Endothelial cell of umbilical vein (primary cell): ENCODE results near the gene CABCOCO1. TPM values are rescaled to one million over a fixed set of nuclear protein-coding genes. Genes with fewer than 3 reads are reported as not detected.

Experiments used
- BruUV-seq: library from RNA; stranded (reverse); fragments of 400-500 nt; replicated peaks from 2 replicates; lab custom pipeline; 2021; lab: Mats Ljungman, UMichigan
- CTCF ChIA-PET: fragments of 300-600, 350-600 bp; sonication (Branson Sonifier 250); formaldehyde crosslinking; loops from one replicate; lab custom pipeline; 2021; ENCODE audit warnings: antibody characterized with exemption, inconsistent platforms; lab: Charles Lee
- POLR2A ChIA-PET: fragments of 300-600, 350-600 bp; sonication (Branson Sonifier 250); formaldehyde crosslinking; loops from one replicate; lab custom pipeline; 2021; ENCODE audit warnings: antibody characterized with exemption, inconsistent platforms; lab: Charles Lee
- DNase-seq: peaks from one replicate; pipeline ENCODE4 v3.0.0-alpha.2; 2011; ENCODE audit warnings: low read depth, low spot score
- FAIRE-seq: peaks from 2 replicates; lab custom pipeline; 2011; peaks lifted over from hg19 to GRCh38; lab: Jason Lieb, UNC
- H2AFZ ChIP-seq: 2 replicates; pipeline ENCODE4 v1.6.0; 2012; ENCODE audit warnings: low read depth, low read length, control low read depth, inconsistent platforms
- H3K27ac ChIP-seq: 2 replicates; pipeline ENCODE4 v1.5.1; 2011; ENCODE audit warnings: low read depth, mild to moderate bottlenecking, control low read depth, low read length, moderate library complexity; ENCODE audit not compliant: insufficient read depth
- H3K27me3 ChIP-seq, 2 experiments: 2 replicates each; pipeline versions ENCODE4 v1.6.0 to v1.6.1; 2011; ENCODE audit warnings: low read length in 2 of 2, mixed read lengths in 1 of 2; ENCODE audit not compliant: control insufficient read depth in 2 of 2, insufficient read depth in 2 of 2
- H3K36me3 ChIP-seq, 2 experiments: 2 replicates in 1 of 2; 3 replicates in 1 of 2; pipeline ENCODE4 v1.5.1; 2011; ENCODE audit warnings: low read length in 2 of 2, mild to moderate bottlenecking in 1 of 2, moderate library complexity in 1 of 2; ENCODE audit not compliant: control insufficient read depth in 2 of 2, insufficient read depth in 2 of 2; ENCODE audit errors: extremely low read depth in 1 of 2
- H3K4me1 ChIP-seq: 3 replicates; pipeline ENCODE4 v1.5.1; 2011; ENCODE audit warnings: mild to moderate bottlenecking, low read length; ENCODE audit not compliant: control insufficient read depth, insufficient read depth; ENCODE audit errors: extremely low read depth
- H3K4me2 ChIP-seq: 2 replicates; pipeline ENCODE4 v1.6.1; 2011; ENCODE audit warnings: low read length, control low read depth, mixed read lengths; ENCODE audit not compliant: insufficient read depth
- H3K4me3 ChIP-seq, 3 experiments: fragments of 200-600 bp in 1 of 3; sonication (generic), shearing (Covaris generic) in 1 of 3; replicated peaks in 1 of 3; 2 replicates each; pipeline ENCODE4 v1.5.1; 2011 to 2016; ENCODE audit warnings: control low read depth in 3 of 3, low read length in 3 of 3, mild to moderate bottlenecking in 2 of 3, inconsistent platforms in 1 of 3, low read depth in 1 of 3, moderate library complexity in 1 of 3; ENCODE audit not compliant: insufficient read depth in 1 of 3
- H3K79me2 ChIP-seq: 2 replicates; pipeline ENCODE4 v1.6.0; 2012; ENCODE audit warnings: low read length, inconsistent platforms; ENCODE audit not compliant: control insufficient read depth, insufficient read depth
- H3K9ac ChIP-seq: replicated peaks from 2 replicates; pipeline ENCODE3; 2011; ENCODE audit warnings: low read length, control low read depth; ENCODE audit not compliant: insufficient read depth; ENCODE audit errors: extremely low read depth
- H3K9me1 ChIP-seq: replicated peaks from 3 replicates; pipeline ENCODE4 v1.6.0; 2011; ENCODE audit warnings: mild to moderate bottlenecking, low read length; ENCODE audit not compliant: control insufficient read depth, insufficient read depth; ENCODE audit errors: extremely low read depth
- H3K9me3 ChIP-seq: replicated peaks from 2 replicates; pipeline ENCODE4 v1.5.1; 2012; ENCODE audit warnings: low read length, inconsistent platforms; ENCODE audit not compliant: control insufficient read depth, insufficient read depth
- H4K20me1 ChIP-seq: replicated peaks from 2 replicates; pipeline ENCODE3; 2011; ENCODE audit warnings: mild to moderate bottlenecking, low read length; ENCODE audit not compliant: control insufficient read depth, insufficient read depth; ENCODE audit errors: extremely low read depth
- EZH2 ChIP-seq: IDR thresholded peaks from 2 replicates; pipeline ENCODE4 v1.6.1; 2012; ENCODE audit warnings: borderline replicate concordance, low read depth, mild to moderate bottlenecking, moderate library complexity, low read length, inconsistent platforms; ENCODE audit not compliant: severe bottlenecking
- FOS ChIP-seq: IDR thresholded peaks from 2 replicates; pipeline ENCODE4 v1.6.1; 2011; ENCODE audit warnings: mild to moderate bottlenecking, low read length, moderate library complexity, borderline replicate concordance; ENCODE audit not compliant: insufficient read depth
- GATA2 ChIP-seq: IDR thresholded peaks from 2 replicates; pipeline ENCODE4 v1.7.0; 2011; ENCODE audit warnings: low read depth, mild to moderate bottlenecking, moderate library complexity, mixed read lengths, low read length; ENCODE audit not compliant: insufficient read length, insufficient read depth
- JUN ChIP-seq: IDR thresholded peaks from 2 replicates; pipeline ENCODE4 v1.6.1; 2011; ENCODE audit warnings: borderline replicate concordance, low read depth; ENCODE audit not compliant: insufficient read length, insufficient read depth
- MYC ChIP-seq: IDR thresholded peaks from one replicate; pipeline ENCODE4 v1.6.1; 2011; ENCODE audit warnings: mild to moderate bottlenecking, low read depth, low read length
- POLR2A ChIP-seq: IDR thresholded peaks from 2 replicates; pipeline ENCODE4 v1.6.1; 2012; ENCODE audit warnings: low read depth, mild to moderate bottlenecking, control low read depth, low read length
- POLR2AphosphoS5 ChIP-seq: IDR thresholded peaks from 2 replicates; pipeline ENCODE4 v1.6.1; 2012; ENCODE audit warnings: low read depth, mild to moderate bottlenecking, control low read depth, low read length, moderate library complexity; ENCODE audit not compliant: insufficient read depth
- dilution Hi-C: fragments of 300-500 bp; cut with MboI; formaldehyde crosslinking; loops from one replicate; pipeline ENCODE4 v1.15.0; 2019; ENCODE audit warnings: low sequenced_read_pairs; ENCODE audit not compliant: extremely low pct_ligation_motif_present
- intact Hi-C: fragments of 100-400 bp; cut with micrococcal nuclease; formaldehyde crosslinking; loops from one replicate; pipeline ENCODE4 v1.10.0; 2022
- polyA plus RNA-seq, 4 experiments: library from polyadenylated mRNA; depleted of rRNA in 3 of 4; stranded (reverse) in 3 of 4; unstranded in 1 of 4; fragments of >200 nt; gene quantifications; 2 replicates each; pipeline versions ENCODE4 v1.2.1 to v1.2.3, GENCODE V29; 2011 to 2012; ENCODE audit warnings: missing spikeins in 1 of 4
- total RNA-seq: library from RNA; stranded (reverse); gene quantifications from 2 replicates; pipeline ENCODE4 v1.2.3, GENCODE V29; 2021
- TF ChIP-seq, protein P1 (sequence below), 2 donors: IDR thresholded peaks; 1 replicate in 1 of 2; 2 replicates in 1 of 2; pipeline ENCODE4 v1.5.1; 2011; ENCODE audit warnings: low read length in 2 of 2, mild to moderate bottlenecking in 2 of 2, moderate library complexity in 2 of 2, control low read depth in 1 of 2, inconsistent platforms in 1 of 2, low read depth in 1 of 2; ENCODE audit not compliant: insufficient read depth in 1 of 2; ENCODE audit errors: extremely low read depth in 1 of 2
- TF ChIP-seq, protein P2 (sequence below): IDR thresholded peaks from 2 replicates; pipeline ENCODE4 v1.6.1; 2011; ENCODE audit not compliant: insufficient read depth, insufficient read length

CABCOCO1 gene
- total and polyA plus RNA-seq, 2 donors (not counting 3 experiments of a cell fraction or from before 2014, with no cell fraction given): 0.06 to 1.3 TPM

DNA sequence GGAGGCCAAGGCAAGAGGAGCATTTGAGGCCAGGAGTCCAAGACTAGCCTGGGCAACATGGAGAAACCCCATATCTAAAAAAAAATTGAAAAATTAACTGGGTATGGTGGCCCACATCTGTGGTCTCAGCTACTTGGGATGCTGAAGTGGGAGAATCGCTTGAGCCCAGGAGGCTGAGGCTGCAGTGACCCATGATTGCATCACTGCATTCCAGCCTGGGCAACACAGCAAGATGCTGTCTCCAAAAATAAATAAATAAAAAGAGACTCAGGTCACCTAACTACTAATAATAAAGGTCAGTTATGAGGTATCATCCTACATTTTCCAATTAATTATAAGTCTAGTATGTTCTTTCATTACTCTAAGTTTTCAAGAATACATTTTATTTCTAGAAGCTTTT lies 20.6 kb downstream of the CABCOCO1 start:
- no peak overlapping the region for H3K4me3 ChIP-seq
- no TSS peak for BruUV-seq

DNA sequence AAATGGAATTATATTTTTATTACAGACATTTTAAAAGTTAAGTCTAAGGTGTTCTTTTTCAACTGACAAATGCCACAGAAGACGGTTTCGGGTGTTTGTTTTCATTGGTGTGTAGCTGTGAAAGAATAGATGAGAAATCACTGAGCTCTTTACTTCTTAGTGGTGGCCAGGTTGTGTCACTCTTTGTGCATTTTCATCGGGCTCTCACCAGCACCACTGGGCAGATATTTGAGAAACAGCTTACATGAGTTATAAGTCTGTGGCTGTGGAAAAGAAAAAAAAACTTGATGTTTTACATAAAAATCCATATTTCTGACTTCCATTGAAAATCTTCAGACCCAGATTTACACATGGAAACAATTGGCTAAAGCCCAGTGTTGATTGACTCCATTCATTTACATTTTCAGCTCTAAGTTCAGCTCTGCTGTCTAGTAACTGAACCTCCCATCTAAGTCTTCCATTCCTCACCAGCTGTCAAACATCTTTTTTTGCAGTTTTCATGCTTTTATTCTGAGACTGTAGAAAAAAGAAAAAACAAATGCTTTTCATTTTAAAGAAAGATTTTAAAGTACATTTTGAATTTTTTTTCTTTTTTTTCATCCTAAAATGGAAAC lies 22.3 kb downstream of the CABCOCO1 start:
- Histone ChIP-seq H3K27ac (no peak overlapping the region), H4K20me1 (no peaks in the 10 kb centered on the region), H3K4me1 (no peaks in the 10 kb centered on the region), H3K4me2 (no peak overlapping the region), H3K4me3 (no peak overlapping the region), H3K79me2 (no peaks in the 10 kb centered on the region), H3K36me3 (no peaks in the 10 kb centered on the region), H3K9me3 (no peaks in the 10 kb centered on the region), H3K27me3 (no peaks in the 10 kb centered on the region), H3K9ac (no peak overlapping the region), H3K9me1 (no peaks in the 10 kb centered on the region), H2AFZ (no peak overlapping the region)
- ChIA-PET POLR2A (no interaction called here), CTCF (interaction anchor here (1.7 kb wide), 1 partner anchor 12 kb away, joined by 6 read pairs; no protein-coding TSS in a partner anchor)
- DNase-seq: no peak
- TF ChIP-seq POLR2AphosphoS5: no peak
- TF ChIP-seq POLR2A: no peak
- no peak for TF ChIP-seq FOS
- no peak for TF ChIP-seq EZH2
- no peak for TF ChIP-seq GATA2
- TF ChIP-seq MYC: no peak
- TF ChIP-seq, protein P1, sequence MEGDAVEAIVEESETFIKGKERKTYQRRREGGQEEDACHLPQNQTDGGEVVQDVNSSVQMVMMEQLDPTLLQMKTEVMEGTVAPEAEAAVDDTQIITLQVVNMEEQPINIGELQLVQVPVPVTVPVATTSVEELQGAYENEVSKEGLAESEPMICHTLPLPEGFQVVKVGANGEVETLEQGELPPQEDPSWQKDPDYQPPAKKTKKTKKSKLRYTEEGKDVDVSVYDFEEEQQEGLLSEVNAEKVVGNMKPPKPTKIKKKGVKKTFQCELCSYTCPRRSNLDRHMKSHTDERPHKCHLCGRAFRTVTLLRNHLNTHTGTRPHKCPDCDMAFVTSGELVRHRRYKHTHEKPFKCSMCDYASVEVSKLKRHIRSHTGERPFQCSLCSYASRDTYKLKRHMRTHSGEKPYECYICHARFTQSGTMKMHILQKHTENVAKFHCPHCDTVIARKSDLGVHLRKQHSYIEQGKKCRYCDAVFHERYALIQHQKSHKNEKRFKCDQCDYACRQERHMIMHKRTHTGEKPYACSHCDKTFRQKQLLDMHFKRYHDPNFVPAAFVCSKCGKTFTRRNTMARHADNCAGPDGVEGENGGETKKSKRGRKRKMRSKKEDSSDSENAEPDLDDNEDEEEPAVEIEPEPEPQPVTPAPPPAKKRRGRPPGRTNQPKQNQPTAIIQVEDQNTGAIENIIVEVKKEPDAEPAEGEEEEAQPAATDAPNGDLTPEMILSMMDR (IDR thresholded peaks at IDR 0.05; ENCODE audit: extremely low read depth in 1 of 2, insufficient read depth in 1 of 2, low read depth in 1 of 2, low read length in 2 of 2): no peak
- TF ChIP-seq, protein P2, sequence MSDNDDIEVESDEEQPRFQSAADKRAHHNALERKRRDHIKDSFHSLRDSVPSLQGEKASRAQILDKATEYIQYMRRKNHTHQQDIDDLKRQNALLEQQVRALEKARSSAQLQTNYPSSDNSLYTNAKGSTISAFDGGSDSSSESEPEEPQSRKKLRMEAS: no peak
- no peak for TF ChIP-seq JUN
- dilution Hi-C loops: no loop called here
- intact Hi-C loops: no loop called here
- no TSS peak for BruUV-seq
- no peak for FAIRE-seq

More for the DNA sequence above, 20.6 kb downstream of the CABCOCO1 start:
- no peak for TF ChIP-seq EZH2
- TF ChIP-seq, protein P2: no peak
- no peak for TF ChIP-seq JUN
- no peak for TF ChIP-seq GATA2
- no peak for TF ChIP-seq POLR2A
- no peak for TF ChIP-seq FOS
- no peak for TF ChIP-seq POLR2AphosphoS5
- Histone ChIP-seq H3K4me1 (no peaks in the 10 kb centered on the region), H3K27ac (no peak overlapping the region), H3K79me2 (no peaks in the 10 kb centered on the region), H3K36me3 (no peaks in the 10 kb centered on the region), H3K27me3 (no peaks in the 10 kb centered on the region), H3K9ac (no peak overlapping the region), H4K20me1 (no peaks in the 10 kb centered on the region), H3K9me3 (no peaks in the 10 kb centered on the region), H3K9me1 (no peaks in the 10 kb centered on the region), H3K4me2 (no peak overlapping the region), H2AFZ (no peak overlapping the region)
- no peak for DNase-seq
- POLR2A ChIA-PET: interaction anchor here (0.6 kb wide), 1 partner anchor 19 kb away, joined by 4 read pairs; no protein-coding TSS in a partner anchor
- CTCF ChIA-PET: interaction anchor here (1.2 to 2.0 kb wide), 3 partner anchors 9 to 15 kb away, joined by 3 to 7 read pairs (median 6); no protein-coding TSS in a partner anchor
- intact Hi-C loops: no loop called here
- no peak for FAIRE-seq
- dilution Hi-C loops: no loop called here
